Embryonic facial prominence (tissue), 1 donor: ENCODE measurements around the gene RDX.
"Not testable (repeated sequence)": the region's sequence is repeated elsewhere in the genome, so short reads cannot be mapped to it uniquely, and the experiment has no call there.

Source experiments
- DNase-seq: peaks from one replicate; pipeline ENCODE4 v3.0.0-alpha.2; 2016; ENCODE audit errors: extremely low spot score

Gene RDX

DNA sequence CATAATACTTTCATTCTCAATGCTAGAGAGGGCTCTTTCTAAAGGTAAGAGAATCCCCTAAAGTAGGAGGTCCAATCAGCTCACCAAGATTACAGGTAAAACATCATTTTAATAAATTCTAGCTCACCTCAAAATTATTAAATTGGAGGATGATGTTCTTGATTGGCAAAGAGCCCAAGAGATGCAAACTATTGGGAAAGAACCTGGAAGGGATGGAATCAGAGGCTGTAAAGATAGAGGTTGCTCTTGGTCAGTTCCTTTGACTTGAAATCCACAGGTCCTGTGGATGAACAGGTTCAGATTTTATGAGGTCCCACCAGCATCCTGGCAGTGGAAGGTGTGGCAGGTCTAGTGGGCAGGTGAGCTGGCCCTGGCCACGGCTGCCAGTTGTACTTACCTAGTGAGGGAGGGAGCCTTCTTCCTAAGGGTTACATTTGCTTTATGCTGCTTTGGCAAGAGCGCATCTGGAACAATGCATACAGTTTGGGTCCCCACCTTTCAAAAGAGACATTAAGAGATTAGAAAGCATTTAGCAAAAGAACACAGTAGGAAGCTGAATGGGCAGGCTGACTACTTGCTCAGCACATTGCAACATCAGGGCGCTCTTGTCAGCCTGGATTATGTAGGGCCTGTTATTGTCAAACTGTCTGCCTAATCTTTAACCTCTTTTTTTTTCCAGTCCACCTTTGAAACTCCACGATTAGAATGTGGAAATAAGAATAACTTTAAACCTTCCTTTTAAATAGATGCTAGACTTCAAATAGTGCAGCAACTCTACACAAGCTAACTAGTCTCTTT is 97.0 kb downstream of the RDX start:
- DNase-seq, result no peak

DNA sequence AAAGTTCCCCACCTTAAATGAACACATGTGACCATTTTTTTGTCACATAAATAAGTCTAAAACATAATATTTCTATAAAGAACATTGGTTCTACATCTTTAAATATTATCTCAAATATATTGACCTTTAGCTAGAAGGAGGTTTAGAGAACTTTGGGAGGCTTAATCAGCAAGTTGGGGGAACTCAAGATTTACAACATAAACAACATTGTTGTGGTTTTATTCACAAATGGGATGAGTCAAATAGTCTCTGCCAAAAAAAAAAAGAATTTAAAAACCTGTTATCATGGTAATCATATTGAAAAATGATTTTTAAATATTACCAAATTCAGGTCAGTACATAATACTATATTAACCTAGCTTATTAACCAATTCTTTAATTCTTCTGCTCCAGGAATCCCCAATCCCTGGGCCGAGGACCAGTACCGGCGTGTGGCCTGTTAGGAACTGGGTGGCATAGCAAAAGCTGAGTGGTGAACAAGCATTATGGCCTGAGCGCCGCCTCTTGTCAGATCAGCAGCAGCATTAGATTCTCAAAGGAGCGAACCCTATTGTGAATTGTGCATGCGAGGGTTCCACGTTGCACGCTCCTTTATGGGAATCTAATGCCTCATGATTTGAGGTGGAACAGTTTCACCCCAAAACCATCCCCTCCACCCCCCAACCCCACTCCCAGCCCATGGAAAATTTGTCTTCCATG is 98.2 kb downstream of the RDX start:
- no peak for DNase-seq

DNA sequence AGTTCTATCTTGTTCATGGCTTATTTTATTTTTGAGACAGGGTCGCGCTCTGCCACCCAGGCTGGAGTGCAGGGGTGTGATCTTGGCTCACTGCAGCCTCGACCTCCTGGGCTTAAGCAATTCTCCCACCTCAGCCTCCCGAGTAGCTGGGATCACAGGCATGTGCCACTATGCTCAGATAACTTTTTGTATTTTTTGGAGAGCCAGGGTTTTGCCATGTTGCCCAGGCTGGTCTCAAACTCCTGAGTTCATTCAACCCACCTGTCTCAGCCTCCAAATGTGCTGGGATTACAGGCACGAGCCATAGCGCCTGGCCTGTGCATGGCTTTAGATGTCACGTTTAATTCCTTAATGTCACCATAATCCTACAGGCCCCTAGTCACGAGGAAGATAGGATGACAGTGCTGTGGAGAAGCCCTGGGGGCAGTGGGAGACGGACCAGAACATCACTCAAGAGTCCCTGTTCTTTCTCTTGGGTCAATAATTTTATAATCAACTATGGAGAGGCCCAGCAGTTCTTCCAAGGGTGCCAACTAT is 99.5 kb downstream of the RDX start:
- no peak for DNase-seq

DNA sequence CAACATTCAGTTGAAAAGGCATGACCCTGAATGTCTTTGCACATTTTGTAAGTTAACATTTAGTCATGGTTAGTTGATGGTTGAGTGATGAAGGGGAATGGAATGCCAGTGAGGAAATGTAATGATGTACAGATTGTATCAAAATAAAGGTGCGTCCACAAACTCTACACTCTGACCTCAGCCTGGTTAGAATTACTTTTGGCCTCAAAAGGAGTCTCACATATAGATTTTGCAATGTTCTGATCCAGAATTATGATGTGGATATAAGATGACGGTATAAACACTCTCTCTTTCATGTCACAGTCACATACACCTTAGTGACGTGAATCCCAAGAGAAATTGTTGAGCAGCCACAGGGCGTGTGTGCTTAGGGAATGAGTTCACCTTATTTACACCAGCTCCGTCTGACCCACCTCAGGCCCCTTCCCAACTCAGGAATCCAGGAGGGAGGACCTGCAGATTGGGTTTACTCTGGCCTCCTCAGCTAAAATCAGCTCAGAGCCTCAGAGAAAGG is 100.1 kb downstream of the RDX start:
- no peak for DNase-seq

DNA sequence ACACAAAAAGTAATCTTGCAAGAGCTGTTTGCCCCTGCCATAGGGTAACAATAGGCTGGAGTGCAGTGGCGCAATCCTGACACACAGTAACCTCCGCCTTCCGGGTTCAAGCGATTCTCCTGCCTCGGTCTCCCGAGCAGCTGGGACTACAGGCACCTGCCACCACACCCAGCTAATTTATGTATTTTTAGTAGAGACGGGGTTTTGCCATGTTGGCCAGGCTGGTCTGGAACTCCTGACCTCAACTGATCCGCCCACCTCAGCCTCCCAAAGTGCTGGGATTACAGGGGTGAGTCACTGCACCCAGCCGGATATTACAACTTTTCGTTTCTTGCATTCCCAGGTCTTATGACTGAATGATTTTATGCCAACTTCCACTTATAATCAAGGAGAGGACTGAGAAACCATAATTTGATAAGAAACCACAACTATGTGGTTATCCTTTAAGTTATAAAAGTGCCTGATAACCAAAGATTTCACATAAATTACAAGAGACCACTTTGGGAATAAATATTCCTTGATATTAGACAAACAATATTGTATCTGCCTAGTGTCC is 102.1 kb downstream of the RDX start:
- DNase-seq, result not testable (repeated sequence)

DNA sequence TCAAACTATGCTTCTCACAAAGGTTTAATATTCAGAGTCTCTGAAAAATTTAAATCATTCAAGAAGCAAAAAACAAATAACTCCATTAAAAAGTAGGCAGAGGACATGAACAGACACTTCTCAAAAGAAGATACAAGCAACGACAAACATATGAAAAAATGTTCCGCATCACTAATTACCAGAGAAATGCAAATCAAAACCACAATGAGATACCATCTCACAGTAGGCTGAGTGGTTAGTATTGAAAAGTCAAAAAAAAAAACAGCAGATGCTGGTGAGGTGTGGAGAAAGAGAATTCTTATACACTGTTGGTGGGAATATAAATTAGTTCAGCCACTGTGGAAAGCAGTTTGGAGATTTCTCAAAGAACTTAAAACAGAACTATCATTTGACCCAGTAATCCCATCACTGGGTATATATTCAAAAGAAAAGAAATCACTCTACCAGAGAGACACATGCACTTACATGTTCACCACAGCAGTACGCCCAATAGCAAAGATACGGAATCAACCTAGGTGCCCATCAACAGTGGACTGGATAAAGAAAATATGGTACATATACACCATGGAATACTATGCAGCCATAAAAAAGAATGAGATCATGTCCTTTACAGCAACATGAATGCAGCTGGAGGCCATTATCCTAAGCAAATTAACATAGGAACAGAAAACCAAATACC is 103.7 kb downstream of the RDX start:
- DNase-seq, result not testable (repeated sequence)

DNA sequence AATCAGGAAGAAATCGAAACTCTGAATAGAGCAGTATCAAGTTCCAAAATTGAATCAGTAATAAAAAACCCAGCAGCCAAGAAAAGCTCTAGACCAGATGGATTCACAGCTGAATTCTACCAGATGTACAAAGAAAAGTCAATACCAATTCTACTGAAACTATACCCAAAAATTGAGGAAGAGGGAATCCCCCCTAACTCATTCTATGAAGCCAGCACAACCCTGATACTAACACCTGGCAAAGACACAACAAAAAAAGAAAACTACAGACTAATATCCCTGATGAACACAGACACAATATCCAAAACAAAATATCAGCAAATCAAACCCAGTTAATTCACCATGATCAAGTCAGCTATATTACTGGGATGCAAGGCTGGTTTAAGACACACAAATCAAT is 105.5 kb downstream of the RDX start:
- DNase-seq, result no peak

DNA sequence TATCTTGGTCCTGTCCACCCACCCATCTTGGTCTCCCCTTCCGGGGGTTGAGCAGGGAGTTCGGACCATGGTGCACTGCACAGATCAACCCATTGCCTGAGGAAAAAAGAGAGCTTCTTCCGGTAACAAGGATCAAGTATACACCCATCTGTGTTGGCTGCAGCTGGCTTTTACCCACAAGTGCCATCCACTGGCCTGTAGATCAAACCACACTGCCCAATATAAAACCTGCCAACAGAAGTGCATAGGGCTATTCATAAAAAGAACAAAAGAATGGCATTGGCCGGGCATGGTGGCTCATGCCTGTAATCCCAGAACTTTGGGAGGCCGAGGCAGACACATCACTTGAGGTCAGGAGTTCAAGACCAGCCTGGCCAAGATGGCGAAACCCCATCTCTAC is 108.7 kb downstream of the RDX start:
- DNase-seq, result no peak

DNA sequence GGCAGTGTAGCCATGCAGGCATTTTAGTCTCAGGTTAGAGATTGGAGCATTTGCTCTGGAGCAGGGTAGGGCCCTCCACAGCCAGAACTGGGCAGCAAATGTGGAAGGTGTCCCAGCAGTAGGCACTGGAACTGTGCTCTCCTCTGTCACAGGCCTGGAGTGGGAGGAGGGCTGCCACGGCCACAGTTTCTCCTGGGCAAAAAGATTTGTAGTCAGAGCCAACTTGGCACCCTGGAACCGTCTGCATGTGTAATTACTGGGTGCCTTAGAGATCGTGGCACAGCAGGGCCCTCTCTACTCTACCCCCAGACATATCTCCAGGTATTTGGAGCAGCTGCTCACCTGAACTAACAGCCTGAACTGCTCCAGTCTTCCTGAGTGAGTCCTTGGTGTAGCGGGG is 109.5 kb downstream of the RDX start:
- no peak for DNase-seq

DNA sequence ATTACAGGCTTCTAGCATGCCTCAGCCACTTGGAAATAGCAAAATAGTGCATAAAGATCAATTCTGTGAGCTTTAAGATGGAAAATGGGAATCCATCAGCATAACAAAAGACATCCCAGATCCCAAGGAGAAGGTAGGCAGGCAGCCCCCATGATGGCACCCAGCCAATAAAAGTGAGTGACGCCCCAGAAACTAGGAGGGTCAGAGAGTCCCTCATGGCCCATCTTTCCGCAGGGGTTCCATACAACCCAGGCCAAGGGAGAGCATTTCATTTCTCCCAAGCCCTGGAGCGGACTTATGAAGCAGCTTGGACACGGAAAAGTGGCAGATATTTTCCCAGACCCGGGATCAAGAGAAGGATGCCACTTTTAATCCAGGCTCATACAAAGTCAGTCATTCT is 110.0 kb downstream of the RDX start:
- no peak for DNase-seq

DNA sequence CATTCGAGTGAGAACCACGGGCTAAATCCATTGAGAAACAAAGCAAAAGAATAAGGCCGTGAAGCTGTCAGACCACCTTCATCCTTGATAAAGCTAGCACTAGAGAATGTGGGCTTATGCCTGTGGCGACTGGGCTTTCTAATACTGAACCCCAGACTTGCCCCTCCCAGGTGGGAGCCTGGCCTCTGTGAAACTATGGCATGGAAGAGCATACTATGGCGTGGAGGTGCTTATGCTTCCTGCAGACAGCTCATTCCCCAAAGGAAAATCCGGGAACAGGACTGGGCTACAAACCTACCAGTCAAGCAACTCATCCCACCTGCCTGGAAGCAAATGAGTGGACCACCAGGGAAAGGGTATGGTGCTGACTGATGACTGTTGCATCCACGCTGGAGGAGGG is 110.8 kb downstream of the RDX start:
- no peak for DNase-seq

DNA sequence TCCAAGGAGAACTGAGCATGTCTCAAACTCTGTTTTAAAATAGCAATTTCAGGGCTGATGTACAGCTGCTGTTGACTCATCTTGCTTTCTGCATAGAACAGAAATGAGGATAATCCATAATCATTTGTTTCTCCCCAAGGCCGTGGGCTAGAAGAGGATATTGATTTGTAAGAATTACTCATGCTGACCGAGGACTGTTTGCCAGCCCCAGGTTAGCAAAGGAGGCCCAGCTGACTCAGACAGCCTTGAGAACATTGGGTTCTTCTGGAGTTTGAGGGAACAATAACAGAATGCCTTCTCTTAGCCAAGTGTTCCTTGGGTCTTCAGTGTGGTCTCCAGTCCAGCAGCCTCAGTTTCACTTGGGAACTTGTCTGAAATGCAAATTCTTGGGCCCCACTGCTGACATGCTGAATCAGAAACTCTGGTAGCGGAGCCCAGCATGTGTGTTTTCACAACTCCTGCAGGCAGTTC is 111.3 kb downstream of the RDX start:
- no peak for DNase-seq

DNA sequence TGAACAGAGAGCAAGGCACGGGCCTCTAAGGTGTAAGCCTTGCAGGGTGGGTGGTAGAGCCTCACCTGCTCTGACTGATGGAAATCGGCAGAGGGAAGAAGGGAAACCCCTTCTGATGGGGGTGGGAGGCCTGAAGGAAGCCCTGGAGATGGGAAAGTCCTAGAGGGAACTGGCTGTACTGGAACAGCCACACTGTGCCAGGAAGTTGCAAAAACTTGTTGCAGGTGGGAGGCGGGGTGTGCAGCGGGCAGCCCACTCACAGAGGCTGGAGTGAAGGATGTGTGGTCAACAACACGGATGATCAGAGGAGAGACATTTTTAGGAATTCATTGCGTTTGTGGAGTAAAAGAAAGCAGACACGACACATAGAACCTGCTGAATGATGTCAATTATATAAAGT is 112.0 kb downstream of the RDX start:
- no peak for DNase-seq

DNA sequence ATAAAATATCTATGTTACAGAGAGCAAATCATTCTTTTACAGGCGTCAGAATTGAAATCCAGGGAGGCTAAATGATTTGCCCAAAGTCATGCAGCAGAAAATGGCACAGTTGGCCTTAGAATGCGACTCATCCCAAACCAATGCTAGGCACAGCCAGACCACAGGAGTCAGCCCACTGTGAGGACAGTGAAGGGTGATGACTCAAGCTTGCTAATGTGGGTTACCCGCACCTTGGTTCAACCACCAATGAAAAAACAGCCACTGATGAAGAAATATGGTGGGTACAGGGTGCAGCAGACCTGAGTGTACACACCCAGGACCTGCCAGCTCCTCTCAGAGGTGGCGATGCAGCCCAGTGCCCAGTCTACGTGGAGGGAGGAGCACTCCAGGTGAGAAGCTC is 113.5 kb downstream of the RDX start:
- no peak for DNase-seq

DNA sequence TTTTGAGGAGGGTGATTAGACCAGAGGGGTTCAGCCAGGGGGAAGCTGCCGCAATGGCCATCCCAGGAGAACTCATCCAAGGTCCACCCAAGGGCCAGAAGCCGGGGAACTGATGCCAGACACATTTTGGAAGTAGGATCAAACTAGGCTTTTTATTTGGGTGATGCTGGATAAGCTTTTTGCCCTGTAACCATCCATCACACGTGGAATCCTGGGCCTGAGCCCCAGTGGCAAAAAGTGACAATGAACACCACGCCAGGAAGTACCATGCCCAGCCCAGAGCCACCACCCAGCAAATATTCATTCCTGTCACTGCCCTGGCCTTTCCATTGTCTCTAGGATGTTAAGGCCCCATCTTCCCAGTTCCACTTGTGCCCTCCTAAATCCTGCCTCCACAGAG is 117.3 kb downstream of the RDX start:
- no peak for DNase-seq

DNA sequence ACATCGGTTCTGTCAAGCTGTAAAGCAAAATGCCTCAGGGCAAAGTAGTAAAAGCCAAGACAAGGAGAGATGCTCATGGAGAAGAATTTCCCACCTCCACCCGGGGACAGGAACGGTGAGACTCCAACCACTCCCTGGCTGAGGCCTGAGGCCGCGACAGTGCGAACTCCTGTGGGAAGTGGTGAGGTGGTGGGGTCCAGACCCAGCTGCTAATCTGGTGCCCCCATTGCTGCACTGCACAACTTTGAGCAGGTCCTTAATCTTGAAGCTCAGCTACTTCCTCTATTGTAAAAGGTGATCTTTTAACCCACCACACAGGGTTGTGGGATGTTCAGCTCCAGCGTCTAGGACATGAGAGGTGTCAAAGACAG is 119.3 kb downstream of the RDX start:
- no peak for DNase-seq

DNA sequence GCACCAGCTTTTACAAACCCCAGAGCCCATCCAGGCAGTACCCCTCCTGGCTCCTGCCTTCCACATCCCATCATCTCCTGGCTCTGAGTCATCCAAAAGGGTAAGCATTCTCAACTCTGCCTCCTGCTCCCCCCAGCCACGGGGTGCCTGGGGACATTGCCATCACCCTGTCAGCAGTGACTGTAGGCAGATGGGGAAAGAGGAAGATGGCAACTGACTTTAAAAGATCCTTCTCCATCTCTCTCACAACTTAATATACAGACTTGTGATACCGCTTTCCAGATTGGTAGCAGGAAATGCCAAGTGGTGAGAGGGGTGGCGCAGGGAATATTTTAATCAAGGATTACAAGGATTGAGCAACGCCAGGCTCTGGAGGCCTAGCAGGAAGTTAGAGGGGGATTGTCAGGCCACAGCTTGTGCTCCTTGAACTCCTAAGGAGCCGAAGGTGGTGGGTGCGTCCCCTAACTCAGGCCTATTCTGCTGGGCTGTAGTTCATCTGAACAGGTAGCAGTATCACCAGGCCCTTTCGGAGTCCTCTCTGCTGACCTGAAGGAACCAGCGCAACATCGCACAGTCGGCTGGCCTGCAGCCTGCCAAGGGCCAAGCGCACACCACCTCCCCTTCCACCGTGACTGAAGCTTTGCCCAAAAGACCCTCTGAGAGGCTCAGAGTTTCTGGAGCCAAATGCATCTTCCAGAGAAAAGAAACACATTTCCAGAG is 119.9 kb downstream of the RDX start:
- DNase-seq, result no peak

DNA sequence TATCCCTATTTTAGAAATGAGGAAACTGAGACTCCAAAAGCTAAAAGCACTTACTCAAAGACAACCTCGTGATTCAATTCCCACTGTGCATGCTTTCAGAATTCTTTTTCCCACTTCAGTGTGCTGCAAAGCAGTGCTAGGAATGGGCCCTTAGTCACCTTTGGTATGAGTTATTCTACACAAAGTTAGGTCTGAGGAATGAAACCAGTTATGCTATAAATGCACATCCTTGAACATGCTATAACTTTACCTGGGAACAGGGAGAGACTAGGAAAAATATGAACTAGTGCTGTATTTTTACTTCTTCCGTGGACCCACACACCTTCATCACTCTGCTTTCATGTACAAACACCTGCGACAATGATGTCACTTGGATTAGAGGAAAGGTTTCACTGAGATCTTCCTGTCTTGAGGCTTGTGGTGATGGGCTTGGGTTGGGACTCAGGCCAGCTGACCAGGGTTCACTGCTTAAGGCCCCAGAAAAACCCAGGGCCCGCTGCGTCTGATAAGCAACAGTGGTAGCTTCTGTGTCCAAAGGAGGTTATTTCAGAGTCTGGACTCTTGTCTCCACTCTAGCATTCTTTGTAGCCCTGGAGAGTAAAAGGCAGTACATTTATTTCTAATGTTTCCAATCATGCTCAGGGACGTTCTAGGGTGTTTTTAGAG is 121.6 kb downstream of the RDX start:
- DNase-seq, result no peak

DNA sequence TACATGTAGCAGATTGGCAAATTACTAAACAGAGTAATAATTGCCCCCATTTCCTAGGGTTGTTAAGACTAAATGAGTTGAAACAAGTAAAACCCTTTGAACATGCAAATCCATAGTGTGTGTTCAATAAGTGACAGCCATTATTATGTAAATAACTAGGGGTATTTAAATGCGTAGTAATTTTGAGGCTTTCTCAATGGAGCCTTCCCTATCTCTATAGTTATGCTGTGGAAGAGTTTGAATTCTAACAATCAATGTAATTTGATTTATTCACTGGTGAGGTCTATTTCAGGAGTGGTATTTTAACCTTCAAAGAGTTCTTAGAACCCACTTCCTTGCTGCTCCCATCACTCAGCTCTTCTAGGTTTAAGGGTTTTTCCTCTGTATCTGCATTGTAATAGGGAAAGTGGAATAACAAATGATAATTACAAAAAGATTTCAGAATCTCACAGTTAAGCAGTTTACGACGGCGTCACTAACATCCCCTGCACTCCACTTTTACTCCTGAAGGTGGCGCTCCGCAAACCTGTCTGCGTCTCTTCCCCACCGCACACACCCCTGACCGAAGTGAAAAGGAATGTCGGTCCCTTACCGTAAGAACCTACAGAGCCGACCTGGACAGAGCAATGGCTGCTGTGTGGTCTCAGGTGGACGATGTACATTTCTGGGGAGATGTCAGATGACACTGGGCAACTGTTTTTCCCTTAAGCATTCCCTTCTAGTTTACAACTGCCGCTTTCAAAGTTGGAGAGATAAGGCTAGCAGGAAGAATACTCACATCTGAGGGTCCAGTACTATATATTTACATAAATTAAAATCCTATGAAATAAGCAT is 122.4 kb downstream of the RDX start:
- DNase-seq, result no peak
